ENCODE data around the gene SEMA7A.

- no peak for TF ChIP-seq POLR2AphosphoS5 (IDR thresholded peaks at IDR 0.05; ENCODE audit: low read depth, low read length)
- 0 out of 2 replicates have a peak, but pooled peaks have one; percentile 36 for TF ChIP-seq POLR2A (IDR thresholded peaks at IDR 0.05; ENCODE audit: low read depth, low read length)
- no peak for TF ChIP-seq TAF1 (IDR thresholded peaks at IDR 0.05; ENCODE audit: borderline replicate concordance, low read depth, low read length)
Measured at GRCh38 chr15:74418575-74419338, 15.0 kb downstream of the SEMA7A start.

All from GM12892 (cell line).